Measurements from ENCODE around the gene DPYSL5.
"Not testable (repeated sequence)": the region's sequence is repeated elsewhere in the genome, so short reads cannot be mapped to it uniquely, and the experiment has no call there.

The DPYSL5 gene

GRCh38 chr2:26875808-26876207 lies 27.9 kb downstream of the DPYSL5 start:
- DNase-seq = no peak

GRCh38 chr2:26876260-26876659 lies 28.3 kb downstream of the DPYSL5 start:
- no peak for DNase-seq

- no peak for DNase-seq
Observed at GRCh38 chr2:26877276-26877675, 29.3 kb downstream of the DPYSL5 start.

GRCh38 chr2:26880161-26880560 lies 32.2 kb downstream of the DPYSL5 start:
- no peak for DNase-seq

GRCh38 chr2:26880910-26881435 lies 33.0 kb downstream of the DPYSL5 start:
- DNase-seq = no peak

- not testable (repeated sequence) for DNase-seq
Observed at GRCh38 chr2:26882220-26882619, 34.3 kb downstream of the DPYSL5 start.

GRCh38 chr2:26883956-26884355 lies 36.0 kb downstream of the DPYSL5 start:
- DNase-seq = no peak

- no peak for DNase-seq
Observed at GRCh38 chr2:26884486-26884885, 36.6 kb downstream of the DPYSL5 start.

GRCh38 chr2:26885651-26886329 lies 37.9 kb downstream of the DPYSL5 start:
- DNase-seq = no peak

GRCh38 chr2:26886736-26887135 lies 38.8 kb downstream of the DPYSL5 start:
- no peak for DNase-seq

- no peak for DNase-seq
Observed at GRCh38 chr2:26887151-26887550, 39.2 kb downstream of the DPYSL5 start.

- no peak for DNase-seq
Observed at GRCh38 chr2:26889796-26890195, 41.9 kb downstream of the DPYSL5 start.

- no peak for DNase-seq
Observed at GRCh38 chr2:26890341-26891000, 42.5 kb downstream of the DPYSL5 start.

GRCh38 chr2:26892133-26892532 lies 44.2 kb downstream of the DPYSL5 start:
- DNase-seq = no peak

- DNase-seq = no peak
Observed at GRCh38 chr2:26892922-26893524, 45.1 kb downstream of the DPYSL5 start.

- DNase-seq = no peak
Observed at GRCh38 chr2:26894136-26894535, 46.2 kb downstream of the DPYSL5 start.

GRCh38 chr2:26897807-26898479 lies 50.0 kb downstream of the DPYSL5 start:
- DNase-seq = no peak

- DNase-seq = no peak
Observed at GRCh38 chr2:26898480-26899078, 50.6 kb downstream of the DPYSL5 start.

- no peak for DNase-seq
Observed at GRCh38 chr2:26899500-26900164, 51.7 kb downstream of the DPYSL5 start.

GRCh38 chr2:26900831-26901321 lies 52.9 kb downstream of the DPYSL5 start:
- no peak for DNase-seq

GRCh38 chr2:26901326-26902183 lies 53.6 kb downstream of the DPYSL5 start:
- DNase-seq = no peak

Measured in CD4-positive, alpha-beta T cell treated with Interleukin-21 for 1 hour (primary cell).